HG03442 (cell line): ENCODE data around the gene CRACR2B.

Experiments used
- ATAC-seq: cut with Tn5 transposase; IDR thresholded peaks from one replicate; pipeline ENCODE4 v1.9.1; 2021; ENCODE audit warnings: mild to moderate bottlenecking, moderate library complexity; ENCODE audit not compliant: unreplicated experiment

Gene CRACR2B

GRCh38 chr11:825366-826226, 2.1 kb upstream of the CRACR2B start:
- no peak for ATAC-seq

DNA sequence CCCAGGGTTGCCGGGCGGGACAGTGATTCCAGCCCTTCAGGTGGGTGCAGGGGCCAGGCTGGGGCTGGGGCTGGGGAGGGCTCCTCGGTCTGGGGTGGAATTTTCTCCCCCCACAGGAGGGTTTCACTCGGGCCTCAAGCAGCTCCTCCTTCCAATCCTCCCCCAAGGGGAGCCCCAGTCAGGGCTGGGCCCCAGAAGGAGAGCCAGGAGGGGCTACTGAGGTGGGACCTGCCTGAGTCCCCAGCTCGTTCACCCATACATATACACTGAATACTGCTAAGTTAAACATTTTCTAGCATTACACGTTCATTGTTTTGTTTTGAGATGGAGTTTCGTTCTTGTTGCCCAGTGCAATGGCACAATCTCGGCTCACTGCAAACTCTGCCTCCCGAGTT, 1.5 kb upstream of the CRACR2B start:
- no peak for ATAC-seq

- no peak for ATAC-seq
Observed at GRCh38 chr11:826836-827145, 928 bp upstream of the CRACR2B start.

DNA sequence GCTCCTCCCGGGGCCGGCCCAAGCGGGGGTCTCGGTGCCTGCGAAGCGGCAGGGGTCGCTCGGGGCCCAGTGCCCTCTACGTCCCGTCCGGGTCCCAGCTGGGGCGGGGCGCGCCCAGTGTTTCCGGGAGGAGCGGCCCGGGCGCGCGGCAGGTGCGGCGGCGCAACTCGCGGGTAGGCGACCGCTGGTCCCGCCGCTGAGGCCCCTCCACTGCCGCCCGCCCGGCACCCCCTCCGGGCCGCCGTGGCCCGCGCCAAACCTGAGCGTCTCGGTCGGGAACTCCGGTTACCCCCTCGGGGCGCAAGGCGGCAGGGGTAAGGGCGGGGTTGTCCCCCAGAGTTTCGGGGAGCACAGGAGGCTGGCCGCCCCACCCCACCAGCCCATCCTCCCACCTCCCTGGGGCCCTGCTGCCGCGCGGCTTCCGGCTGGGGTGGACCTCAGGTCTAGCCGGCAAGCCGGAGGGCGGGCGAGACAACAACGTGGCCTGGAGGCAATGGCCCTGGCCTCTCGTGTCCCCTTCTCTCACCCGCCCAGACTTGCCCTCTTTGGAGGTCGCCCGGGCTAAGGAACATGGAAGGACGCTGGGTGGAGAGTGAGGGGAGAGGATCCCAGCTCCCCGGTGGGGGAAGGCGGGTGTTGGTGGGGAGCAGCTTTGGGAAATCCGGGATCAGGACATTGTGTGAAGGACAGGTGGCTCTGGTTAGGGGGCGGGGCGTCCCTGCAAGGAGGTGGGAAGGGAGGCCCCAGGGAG, 398 bp upstream of the CRACR2B start:
- no peak for ATAC-seq

GRCh38 chr11:828506-829175, 922 bp downstream of the CRACR2B start:
- ATAC-seq, result no peak

DNA sequence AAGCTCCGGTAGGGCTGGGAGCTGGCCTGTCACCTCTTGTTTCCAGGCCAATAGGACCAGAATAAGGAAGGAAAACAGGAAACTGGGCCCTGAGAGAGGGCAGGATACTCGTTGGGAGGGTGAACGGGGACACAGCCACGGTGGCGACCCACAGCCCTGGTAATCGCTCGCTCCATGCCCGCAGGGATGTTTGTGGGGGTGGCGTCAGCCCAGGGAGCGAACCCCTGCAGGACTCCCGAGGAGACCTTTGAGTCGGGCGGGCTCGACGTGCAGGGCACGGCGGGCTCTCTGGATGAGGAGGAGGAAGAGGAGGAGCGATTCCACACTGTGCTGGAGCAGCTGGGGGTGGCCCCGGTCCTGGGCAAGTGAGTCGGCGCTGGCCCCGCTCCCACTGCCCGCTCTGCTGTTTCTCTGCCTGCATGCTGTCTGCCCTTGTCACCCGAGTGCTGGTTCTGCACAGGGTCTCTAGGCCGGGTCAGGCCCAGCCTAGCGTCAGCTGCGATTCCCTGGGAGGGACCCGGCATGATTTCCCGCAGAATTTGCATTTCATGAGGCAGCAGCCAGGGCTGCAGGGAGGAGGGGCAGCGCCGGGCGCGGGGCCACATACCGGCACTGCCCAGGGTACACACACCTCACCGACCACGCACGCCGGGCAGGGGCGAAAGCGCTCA, 1.6 kb downstream of the CRACR2B start:
- no peak for ATAC-seq

GRCh38 chr11:829847-830294, 2.2 kb downstream of the CRACR2B start:
- no peak for ATAC-seq

GRCh38 chr11:830295-831117, 2.8 kb downstream of the CRACR2B start:
- no peak for ATAC-seq

DNA sequence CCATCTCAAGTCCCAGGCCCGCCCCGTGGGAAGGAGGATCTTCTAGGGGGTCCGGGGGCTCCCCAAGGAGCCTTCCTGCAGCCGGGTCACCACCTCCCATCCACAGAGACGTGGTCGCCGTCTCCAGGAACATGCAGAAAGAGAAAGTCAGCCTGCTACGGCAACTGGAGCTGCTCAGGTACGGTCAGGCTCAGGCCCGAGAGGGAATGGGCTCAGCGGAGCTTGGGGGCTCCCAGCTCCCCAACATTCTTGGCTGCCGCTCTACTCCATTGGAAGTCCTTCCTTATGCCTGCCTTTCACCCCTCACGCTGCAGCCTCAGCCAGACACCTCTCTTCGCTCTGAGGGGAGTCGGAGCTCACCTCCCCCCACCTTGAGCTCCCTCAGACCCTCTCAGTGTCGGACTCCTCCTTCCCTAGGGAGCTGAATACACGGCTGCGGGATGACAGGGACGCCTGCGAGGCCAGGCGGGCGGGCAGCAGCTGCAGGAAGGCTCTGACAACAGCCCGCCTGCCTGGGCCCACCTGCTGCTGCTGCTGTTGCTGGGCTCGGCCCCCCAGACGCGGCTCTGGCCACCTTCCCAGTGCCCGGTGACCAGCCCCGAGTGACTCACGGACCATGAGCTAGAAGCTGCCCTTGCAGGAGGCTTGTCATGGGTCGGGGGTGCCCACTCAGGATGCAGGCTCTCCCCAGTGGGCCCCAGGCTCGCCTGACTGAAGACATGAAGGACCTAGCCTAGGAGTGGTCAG, 3.6 kb downstream of the CRACR2B start:
- ATAC-seq, result no peak

DNA sequence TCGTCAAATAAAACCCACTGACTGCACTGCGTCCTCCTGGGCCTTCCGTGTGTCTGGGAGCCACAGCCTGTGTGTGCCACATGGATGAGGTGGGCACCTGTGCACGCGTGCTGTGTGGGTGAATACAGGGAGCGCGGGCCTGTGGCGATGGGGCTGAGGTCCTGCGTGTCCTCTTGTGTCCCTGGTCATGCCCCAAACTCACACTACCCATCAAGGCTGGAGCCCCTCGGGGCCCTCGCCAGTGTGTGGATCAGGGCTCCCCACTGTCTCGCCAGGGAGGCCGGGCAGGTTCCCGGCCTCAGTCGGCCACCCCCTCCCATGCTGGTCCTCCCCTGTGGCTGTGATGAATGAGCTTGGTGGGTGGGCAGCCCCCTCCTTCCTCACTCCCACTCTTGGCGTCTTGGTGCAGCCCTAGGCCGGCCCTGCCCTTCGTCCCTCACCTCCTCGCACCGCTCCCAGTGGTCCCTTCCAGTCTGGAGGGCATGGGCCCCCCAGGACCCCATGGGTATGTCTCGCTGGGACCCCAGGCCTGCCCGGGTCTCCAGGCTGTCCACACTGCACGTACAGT, 4.3 kb downstream of the CRACR2B start:
- no peak for ATAC-seq

DNA sequence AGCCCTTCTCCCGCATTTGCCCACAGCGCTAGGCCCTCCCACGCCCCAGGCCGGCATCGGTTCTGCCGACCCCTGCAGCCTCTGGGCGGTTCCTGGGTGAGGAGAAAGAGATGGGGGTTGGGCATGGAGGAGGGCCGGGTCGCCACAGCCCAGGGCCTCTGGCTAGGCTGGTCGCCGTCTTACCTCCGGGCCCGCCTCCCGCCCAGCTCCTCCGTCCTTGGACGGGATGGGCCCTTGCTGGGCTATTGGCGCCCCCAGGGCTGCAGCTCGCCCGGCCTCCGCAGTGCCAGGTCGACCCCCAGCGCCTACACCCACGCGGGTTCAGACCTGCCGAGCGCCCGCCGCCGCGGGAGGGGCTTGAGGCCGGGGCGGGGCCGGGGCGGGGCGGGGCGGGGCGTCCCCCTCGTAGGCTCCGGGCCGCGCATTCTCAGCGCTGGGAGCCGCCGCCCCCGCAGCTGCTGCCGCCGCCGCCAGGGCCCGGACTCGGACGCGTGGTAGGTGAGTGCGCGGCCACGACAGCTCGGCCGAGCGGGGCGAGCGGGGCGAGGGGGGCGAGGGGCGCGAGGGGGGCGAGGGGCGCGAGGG, 4.9 kb downstream of the CRACR2B start, which contains the start of gene CD151:
CD151 (plus strand) TSS at position 424 of the 585 bp plus-strand sequence. CDS start 3,118 bp downstream, outside the sequence.
- ATAC-seq, result peak; percentile 37

GRCh38 chr11:833114-833791, 5.5 kb downstream of the CRACR2B start:
- ATAC-seq, result peak; percentile 18

GRCh38 chr11:833849-834311, 6.2 kb downstream of the CRACR2B start:
- no peak for ATAC-seq

DNA sequence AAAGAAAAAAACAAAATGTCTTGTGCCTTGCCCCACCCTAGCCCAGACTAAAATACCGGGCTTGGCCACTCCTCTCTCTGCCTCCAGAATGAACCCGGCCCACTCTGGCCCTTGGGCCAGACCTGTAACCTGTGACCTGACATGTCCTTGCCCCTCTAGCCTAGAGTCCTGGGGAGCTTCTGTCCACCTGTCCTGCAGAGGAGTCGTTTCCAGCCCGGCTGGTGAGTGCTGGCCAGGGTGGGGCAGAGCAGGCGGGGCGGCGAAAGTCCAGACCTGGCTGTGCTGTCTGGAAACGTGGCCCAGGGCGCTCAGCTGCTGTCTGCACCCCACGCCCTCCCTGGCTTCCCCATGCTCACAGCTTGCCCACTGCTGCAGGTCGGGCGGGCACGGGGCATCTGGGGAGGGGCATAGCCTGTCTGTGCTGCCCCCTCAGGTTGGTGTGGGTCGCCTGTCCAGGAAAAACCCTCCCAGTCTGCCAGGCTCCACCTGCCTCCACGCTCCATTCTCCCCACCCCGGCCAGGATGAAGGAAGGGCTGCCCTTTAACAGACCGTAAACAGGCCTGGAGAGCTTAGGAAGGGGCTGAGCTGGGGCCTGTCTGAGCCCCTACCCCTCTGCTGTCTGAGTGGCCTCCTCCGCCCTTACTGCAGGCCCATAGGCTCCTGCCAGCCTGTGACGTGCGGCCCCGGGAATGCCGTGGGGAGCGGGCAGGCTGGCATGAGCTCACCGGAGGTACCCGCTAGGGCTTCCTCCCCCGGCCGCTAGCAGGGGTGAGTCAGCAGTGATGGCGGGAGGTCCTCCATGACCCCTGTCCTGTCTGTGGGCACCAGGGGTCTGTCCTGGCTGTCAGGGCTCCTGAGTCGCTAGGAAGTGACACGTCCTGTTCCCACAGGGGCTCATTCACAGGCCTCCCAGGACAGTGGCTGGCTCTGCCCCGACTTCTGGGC, 6.9 kb downstream of the CRACR2B start:
- no peak for ATAC-seq

DNA sequence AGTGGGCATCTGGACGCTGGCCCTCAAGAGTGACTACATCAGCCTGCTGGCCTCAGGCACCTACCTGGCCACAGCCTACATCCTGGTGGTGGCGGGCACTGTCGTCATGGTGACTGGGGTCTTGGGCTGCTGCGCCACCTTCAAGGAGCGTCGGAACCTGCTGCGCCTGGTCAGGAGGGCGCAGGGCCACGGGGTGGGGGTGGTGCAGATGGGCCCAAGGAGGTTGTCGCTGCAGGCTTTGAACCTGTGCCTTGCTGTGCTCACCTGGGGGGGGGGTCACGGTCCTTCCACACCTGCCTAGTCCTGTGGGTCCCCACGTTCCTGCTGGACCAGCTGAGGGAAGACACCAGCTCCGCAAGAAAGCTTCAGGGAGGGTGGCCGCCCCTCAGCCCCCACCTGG, 8.6 kb downstream of the CRACR2B start:
- ATAC-seq, result no peak

DNA sequence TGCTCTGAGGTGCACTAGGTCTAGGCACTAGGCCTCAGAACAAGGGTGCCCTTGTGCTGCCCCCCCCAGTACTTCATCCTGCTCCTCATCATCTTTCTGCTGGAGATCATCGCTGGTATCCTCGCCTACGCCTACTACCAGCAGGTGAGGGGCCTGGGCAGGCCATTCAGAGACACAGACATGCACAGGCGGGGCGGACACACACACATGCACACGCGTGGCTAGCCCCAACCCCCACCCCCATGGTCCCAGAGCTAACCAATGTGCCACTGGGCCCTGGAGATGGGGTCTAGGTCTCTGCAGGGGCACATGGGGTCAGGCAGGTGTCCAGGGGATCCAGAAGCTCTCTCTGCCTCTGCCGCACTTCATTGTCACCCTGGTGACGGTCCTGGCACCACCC, 9.0 kb downstream of the CRACR2B start:
- no peak for ATAC-seq
